Measurements from ENCODE around the gene ITK.
"Not testable (repeated sequence)": the region's sequence is repeated elsewhere in the genome, so short reads cannot be mapped to it uniquely, and the experiment has no call there.

Gene ITK

DNA sequence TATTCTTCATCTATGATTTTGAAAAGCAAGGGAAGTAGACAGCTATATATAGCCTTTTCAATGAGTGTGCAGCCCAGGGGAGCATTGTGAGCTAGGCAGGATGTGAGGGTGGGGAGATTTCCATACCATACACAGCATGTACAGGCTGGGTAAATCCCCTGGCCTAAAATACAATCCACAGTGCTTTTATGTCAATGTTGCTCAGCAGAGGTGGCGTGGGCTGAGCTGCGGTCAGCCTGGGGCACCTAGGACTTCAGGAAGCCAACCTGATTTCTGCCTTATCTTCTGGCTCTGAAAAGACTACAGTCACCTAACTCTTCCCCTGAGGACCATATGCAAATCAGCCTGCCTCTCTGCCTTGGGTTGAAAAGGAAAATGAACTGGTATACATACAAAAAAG is 8.2 kb upstream of the ITK start:
- DNase-seq = no peak

DNA sequence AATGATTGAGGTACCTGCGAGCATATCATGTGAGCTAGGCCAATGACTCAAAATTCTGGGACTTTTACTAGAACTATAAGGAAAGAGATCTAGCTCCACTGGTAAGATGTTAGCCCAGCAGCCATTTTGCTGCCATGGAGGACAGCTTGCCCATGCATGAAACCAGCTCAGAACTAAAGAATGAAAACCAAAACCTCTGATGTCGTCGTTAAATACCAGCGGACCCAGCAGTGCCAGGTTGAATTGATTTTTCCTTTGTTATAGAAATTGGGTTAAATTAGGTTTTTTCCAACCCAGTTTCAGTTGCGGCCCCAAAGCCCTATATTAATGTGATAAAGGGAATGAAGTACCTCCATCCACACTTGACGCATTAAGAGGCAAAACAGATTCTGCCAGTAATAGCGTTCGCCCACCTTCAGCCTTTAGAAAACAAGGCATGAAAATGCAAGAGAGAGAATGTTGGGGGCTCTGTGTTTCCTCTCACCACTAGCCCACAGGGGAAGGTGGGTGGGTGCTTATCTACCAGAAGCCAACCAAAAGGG is 5.5 kb upstream of the ITK start:
- no peak for DNase-seq

DNA sequence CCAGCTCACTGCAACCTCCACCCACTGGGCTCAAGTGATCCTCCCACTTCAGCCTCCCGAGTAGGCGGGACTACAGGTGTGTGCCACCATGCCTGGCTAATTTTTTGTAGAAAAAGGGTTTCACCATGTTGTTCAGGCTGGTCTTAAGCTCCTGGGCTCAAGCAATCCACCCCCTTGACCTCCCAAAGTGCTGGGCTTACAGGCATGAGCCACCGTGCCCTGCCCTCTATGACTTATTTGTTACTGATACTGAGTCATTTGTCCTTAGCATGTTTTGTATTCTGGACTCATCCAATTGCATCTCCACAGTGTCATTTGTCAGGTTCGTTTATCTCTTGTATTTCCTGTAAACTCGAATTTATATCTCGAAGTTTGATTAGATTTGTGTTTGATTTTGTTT is 2.7 kb upstream of the ITK start:
- no peak for DNase-seq

DNA sequence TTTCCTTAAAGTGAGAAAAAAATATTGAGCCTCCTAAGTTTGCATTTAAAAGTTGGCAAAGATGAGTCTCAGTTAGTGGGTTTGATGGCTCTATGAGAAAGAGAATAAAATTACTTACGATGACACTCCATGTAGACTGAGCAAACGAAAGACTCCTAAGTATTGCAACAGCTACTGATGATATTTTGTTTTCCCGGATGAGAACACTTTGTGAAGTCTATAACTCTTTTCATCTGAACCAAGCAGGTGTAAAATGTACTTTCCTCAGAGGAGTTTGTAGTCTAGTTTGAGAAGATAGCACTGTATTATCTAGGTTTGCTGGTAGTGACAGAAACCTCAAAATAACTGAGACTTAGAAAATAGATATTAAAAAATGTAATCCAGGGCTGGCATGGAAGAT is 1.7 kb upstream of the ITK start:
- no peak for DNase-seq

DNA sequence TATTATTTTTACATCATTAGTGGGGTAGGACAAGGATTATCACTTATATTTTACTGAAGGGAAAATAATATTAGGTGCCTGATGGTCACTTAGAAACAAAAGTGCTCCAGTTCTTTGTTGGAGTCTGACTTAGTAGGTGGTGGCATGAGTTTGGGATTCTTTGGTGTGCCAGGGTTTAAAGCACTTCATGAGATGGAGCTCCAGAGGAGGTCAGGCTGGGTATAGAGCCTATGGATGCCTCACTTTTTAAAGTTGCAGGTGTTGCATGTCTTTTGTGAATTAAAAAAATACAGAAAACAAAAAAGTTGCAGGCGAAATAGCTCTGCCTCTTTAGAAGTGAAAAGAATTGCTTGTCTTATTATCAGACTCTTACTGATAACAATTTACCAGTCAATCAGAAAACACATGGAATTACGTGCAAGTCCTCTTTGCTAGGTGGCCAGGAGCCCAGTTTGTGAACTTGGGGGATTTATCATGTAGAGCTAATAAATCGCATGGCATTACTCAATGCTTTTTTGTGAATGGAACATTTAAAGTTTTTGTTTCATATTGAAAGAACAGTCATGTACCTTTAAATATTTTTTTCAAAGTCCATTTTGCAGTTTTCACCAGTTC is 1.6 kb downstream of the ITK start:
- no peak for DNase-seq

DNA sequence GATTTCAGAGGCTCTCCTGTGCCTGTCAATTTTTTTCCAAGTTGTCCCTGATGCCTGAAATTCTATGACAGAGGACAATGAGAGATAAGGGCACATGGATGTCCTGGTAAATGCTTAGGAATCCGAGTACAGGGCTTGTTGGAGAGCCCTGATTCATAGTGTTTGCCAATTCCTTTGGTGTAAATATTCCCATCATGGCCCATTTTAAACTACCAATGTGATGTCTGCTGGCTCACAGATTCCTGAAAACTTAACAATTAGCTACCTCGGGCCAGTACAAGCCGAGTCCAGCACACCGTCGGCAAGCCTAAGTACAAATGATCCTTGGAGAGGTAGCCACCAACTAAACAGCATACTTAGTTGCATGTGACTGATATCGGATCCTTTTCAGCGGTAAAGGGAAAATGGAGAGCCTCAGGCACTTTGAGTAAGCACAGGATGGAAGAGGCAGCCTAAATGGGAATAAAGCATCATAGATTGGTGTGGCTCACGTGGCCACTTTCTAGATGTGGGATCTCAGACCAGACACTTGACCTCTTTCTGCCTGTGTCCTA is 3.6 kb downstream of the ITK start:
- DNase-seq = no peak

DNA sequence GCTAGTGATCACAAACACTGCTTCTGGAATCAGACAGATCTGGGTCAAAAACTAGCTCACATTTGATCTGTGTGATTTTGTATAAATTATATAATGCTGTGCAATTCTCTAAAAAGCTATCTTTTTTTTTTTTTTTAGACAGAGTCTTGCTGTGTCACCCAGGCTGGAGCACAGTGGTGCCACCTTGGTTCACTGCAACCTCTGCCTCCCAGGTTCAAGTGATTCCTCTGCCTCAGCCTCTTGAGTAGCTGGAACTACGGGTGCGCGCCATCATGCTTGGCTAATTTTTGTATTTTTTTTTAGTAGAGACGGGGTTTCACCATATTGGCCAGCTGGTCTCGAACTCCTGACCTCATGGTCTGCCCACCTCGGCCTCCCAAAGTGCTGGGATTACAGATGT is 4.5 kb downstream of the ITK start:
- DNase-seq = not testable (repeated sequence)

DNA sequence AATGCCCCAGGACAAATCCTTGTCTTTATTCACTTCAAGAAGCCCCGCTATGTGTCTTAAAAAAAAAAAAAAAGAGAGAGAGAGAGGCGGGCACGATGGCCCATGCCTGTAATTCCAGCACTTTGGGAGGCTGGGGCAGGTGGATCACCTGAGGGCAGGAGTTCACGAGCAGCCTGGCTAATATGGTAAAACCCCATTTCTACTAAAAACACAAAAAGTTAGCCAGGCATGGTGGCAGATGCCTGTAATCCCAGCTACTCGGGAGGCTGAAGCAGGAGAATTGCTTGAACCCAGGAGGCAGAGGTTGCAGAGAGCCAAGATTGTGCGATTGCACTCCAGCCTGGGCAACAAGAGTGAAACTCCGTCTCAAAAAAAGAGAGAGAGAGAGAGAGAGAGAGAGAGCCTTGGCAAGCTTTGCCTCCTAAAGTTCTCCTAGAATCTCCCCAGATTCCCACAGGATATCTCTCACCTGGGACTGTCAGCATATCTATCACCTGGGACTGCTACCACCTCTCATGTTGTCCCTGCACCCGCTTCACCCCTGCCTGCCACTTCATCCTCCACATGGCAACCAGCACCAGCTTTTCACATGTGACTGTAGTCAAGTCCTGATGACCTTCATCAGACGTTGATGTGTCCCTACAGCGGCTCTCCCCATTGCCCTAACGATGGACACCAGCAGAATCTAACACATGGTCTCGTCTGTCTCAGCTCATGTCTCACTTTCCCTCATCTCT is 5.8 kb downstream of the ITK start:
- no peak for DNase-seq

DNA sequence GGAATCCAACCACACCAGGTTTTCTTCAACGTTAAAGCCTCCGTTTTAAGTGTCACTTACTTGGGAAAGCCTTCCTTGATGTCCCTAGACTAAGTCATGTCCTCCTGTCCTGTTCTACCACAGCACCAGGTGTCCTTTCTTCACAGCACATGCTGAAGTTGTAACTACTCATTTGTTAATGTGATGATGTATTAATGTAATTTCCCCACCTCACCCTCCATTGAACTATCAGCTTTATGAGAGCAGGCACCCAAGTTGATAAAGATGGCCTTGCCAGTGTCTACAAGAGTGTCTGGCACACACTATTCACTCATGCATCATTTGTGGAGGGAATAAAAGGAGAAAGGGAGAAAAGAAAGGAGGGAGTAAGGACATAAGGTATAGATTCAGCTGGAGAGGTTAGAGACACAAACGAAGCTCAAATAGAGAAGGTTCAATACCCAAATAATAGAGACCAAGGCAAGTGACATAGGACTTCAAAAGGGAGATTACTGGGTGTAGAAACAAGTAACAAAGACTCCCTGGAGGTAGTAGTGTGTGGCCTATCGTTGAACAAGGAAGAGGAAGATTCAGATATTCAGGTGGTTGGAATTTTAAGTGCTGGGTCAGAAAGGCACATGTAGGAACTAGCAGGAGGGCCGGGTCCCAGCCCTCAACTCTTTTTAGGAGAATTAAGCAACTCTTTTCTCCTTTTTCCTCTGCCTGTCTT is 6.6 kb downstream of the ITK start:
- no peak for DNase-seq

DNA sequence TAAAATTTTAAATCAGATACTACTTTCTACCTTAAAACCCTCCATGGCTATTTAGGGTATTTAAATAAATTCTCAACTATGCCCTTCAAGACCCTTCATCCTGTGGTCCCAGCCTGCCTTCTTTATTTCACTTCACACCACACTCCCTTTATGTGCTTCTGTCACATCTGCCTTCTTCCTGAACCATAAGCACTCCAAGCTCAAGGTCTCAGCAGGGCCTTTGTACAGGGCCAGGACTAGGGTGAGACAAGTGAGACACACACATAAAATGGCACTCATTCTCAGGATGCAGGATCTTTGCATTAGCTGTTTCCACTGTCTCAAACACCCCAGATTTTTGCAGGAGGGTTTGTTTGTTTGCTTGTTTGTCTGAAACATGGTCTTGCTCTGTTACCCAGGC is 7.6 kb downstream of the ITK start:
- no peak for DNase-seq

DNA sequence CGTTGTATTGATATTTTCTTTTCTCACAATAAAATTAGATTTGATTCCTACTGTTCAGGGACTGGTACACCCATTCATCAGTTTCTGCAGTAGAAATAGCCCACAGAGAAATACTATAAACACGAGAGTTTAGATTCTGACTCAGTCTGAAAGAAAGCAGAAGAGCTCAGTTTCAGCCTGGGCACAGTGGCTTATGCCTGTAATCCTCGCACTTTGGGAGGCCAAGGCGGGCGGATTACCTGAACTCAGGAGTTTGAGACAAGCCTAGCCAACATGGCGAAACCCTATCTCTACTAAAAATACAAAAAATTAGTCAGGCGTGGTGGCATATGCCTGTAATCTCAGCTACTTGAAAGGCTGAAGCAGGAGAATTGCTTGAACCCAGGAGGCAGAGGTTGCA is 8.6 kb downstream of the ITK start:
- no peak for DNase-seq

DNA sequence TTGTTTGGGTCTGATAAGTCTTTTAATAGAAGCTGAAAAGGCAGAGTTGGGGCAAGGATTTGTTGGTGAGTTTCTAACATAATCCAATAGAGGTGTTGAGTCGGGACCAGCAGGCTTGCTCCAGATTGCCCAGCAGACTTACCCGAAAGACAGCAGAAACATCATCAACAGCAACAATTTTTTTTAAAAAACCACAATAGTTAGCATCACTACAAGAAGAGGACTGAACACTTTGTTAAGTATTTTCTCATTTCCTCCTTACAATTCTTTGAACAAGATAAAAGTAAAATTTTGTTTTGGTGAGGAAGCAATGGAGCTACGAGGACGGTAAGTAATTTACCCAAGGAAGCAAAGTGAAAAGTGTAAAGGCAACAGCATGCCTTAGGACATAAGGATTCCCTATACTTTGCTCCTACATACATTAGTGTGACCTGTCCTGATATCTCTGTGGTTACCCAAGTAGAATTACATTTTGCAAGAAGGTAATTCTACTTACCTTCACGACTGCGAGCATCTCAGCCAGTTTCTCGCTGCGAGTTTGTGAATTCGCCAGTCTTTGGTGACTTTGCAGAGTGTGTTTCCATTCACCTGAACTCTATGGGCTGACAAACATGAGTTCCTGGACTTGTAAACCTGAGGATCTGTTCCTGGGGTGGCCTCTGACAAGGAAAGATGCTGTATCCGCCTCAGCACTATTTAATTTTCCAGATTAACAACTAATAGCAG is 13.2 kb downstream of the ITK start:
- no peak for DNase-seq

DNA sequence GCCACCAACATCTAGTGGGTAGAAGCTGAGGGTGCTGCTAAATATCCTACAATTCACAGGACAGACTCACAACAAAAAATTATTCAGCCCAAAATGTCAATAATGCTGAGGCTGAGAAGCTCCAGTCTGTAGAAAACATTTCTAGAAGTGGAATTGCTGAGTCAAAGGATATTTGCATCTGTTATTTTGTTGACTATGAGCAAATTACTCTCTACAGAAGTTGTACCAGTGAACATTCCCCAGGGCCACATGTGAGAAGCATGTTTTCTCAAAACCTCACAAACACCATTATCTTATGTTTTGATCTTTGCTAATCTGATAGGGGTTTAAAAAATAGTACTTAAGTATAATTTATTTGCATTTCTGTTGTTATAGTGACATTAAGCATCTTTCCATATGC is 15.4 kb downstream of the ITK start:
- DNase-seq = no peak

DNA sequence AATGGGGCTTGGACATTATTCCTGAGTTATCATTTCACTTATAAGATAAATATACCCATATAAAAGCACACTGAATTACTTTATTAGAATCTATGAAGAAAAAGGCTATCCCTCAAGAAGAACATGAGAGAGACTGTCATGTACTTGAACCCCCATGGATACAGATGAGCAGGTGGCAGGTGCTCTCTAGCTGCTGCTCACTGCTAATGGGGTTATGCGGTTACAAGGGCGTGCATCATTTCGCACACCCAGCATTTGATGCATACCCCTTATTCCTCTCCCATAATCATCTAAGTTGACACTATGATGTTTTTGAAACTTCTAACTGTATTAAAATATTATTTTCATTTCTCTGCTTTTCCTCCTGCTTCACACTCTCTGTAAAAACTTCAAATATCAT is 16.4 kb downstream of the ITK start:
- DNase-seq = no peak

DNA sequence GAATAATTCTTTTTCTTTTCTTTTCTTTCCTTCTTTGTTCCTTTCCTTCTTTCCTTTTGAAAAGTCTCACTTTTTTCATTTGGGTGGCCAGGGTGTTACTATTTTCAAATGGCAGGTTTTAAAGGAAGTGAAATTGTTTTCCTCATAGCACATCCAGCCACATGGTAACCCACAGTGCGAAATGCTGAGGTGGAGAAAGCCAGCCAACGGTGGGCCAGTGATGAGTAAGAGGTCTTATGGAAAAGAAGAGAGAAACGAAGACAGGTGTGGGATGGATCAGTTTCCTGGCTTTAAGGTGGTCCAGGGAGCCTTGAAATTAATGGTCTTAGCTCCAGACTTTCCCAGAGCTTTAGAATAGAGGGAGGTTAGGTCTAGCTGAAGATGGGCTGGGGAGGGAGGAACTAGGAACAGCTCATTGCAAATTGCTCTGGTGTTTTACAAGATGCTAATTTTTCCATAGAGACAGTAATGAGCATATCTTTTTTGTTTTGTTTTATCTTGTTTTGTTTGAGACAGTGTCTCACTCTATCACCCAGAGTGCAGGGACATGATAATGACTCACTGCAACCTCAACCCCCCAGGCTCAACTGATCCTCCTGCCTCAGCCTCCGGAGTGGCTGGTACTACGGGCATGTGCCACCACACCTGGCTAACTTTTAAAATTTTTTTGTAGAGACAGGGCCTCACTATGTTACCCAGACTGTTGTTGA is 17.8 kb downstream of the ITK start:
- DNase-seq = no peak

DNA sequence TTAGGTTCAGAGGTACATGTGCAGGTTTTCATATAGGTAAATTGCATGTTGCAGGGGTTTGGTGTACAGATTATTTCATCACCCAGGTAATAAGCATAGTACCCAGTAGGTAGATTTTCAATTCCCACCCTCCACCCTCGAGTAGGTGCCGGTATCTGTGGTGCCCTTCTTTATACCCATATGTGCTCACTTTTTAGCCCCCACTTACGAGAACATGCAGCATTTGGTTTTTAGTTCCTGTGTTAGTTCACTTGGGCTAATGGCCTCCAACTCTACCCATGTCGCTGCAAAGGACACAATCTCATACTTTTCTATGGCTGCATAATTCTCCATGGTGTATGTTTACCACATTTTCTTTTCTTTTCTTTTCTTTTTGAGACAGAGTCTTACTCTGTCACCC is 21.2 kb downstream of the ITK start:
- DNase-seq = no peak

DNA sequence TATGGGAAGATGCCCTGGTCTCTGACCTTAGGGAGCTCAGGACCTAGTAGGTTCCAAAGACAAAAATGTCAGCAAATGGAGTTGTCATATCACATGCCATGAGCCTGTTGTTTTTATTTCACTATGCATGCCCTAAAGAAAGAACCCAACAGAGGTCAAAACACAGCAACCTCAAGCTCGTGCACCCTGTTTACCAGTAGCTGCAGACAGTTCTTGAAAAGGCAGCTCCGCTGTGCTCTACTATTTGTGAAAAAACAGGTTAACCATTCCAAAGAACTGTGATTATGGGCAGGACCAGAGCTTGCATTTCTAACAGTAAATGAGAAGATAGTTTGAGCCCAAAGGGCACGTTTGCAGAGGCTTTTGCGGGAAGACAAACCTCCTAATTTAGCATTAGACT is 22.8 kb downstream of the ITK start:
- DNase-seq = no peak

DNA sequence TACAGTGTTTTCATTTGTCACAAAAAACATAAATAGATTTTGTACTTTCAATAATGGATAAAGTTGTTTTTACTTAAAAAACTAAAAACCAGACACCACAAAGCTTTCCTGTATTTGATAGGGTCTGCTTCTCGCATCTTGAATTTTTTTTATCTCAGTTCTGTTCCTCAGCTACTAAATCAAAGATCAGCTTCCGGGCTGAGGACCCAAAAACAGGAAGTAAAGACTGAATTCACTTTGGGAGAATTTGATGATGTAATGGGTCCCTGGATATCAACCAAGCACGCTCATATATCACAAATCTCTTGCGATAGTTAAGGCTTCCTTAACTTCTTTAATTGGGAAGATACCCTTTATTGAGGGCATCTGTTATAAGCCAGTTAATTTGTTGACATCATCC is 24.1 kb downstream of the ITK start:
- DNase-seq = no peak

DNA sequence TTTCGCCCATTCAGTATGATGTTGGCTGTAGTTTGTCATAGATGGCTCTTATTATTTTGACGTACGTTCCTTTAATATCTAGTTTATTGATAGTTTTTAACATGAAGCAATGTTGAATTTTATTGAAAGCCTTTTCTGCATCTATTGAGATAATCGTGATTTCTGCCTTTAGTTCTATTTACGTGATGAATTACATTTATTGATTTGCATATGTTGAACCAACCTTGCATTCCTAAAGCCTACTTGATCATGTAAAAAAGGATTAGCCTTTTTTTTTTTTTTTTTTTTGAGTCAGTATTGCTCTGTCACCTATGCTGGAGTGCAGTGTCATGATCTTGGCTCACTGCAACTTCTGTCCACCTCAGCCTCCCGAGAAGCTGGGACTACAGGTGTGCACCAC is 25.1 kb downstream of the ITK start:
- DNase-seq = no peak

DNA sequence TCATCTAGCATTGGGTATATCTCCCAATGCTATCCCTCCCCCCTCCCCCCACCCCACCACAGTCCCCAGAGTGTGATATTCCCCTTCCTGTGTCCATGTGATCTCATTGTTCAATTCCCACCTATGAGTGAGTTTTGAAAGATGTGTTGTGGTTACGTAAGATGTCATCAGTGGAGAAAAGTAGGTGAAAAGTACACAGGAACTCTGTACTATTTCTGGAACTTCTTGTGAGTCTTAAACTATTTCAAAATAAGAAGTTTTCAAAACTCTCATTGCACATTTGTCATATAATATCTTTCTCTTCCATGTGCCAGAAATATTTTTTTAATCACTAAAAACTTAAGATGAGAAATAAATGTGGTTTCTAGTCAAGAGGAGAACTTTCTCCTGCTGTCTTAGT is 30.0 kb downstream of the ITK start:
- not testable (repeated sequence) for DNase-seq

DNA sequence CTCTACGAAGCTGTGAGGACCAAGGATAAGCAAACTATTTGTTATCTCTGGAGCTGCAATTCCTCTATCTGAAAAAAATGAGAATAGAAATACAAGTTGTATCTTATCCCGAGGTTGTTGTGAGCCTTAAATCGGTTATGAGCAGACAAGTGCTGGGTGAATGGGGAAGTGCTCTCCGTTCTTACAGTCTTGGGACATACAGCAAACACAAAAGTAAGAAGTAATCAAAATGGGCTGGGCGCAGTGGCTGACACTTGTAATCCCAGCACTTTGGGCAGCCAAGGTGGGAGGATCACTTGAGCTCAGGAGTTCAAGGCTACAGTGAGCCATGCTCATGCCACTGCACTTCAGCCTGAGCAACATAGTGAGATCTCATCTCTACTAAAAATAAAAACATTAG is 31.7 kb downstream of the ITK start:
- DNase-seq = no peak

DNA sequence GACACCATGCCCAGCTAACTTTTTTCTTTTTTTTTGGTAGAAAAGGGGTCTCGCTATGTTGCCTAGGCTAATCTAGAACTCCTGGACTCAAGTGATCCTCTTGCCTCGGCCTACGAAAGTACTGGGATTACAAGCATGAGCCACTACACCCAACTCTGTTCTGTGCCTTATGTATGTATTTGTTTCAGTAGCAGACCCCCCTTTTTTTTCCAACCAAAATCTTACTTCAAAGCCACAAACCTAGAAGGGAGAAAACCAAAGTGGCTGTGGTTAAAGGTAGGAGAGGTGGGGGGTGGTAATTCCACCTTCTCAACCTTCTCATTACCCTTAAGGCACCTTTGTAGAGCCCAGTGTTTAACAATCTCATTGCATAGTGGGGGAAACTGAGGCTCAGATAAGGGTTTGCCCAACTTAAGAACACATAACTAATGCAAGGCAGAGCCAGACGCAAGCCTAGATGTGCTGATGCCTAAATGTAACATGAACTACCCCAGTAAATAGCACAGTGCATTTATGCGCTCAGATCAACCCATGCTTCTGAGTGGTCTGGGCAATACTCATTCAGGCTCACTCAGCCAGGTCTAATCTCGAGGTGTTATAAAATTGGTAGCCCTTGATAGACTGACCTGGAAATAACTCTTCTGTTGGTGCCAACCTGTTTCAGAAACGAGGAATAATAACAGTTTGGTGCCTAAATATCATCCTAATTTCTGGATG is 33.0 kb downstream of the ITK start:
- DNase-seq = no peak
